ENCODE results near the gene FBXW2.

DNA sequence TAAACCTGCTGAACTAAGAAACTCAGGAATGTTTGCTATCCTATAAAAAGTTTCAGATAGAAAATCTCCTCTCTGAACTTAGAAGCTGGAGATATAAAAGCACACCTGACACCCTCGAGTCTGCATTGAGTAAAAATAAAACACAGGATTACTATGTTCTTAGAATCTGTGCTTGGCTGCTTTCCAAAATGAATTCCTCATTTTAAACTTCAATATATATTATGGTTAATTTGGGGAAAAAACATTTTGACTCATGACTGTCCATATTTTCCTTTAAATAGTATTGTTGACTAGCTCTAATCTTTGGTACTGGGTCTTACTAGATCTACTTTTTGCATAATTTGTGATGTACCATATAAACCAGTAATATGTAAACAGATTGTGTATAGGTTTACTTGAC is 36.7 kb downstream of the FBXW2 start:
- TF ChIP-seq, protein P1, sequence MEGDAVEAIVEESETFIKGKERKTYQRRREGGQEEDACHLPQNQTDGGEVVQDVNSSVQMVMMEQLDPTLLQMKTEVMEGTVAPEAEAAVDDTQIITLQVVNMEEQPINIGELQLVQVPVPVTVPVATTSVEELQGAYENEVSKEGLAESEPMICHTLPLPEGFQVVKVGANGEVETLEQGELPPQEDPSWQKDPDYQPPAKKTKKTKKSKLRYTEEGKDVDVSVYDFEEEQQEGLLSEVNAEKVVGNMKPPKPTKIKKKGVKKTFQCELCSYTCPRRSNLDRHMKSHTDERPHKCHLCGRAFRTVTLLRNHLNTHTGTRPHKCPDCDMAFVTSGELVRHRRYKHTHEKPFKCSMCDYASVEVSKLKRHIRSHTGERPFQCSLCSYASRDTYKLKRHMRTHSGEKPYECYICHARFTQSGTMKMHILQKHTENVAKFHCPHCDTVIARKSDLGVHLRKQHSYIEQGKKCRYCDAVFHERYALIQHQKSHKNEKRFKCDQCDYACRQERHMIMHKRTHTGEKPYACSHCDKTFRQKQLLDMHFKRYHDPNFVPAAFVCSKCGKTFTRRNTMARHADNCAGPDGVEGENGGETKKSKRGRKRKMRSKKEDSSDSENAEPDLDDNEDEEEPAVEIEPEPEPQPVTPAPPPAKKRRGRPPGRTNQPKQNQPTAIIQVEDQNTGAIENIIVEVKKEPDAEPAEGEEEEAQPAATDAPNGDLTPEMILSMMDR (IDR thresholded peaks at IDR 0.05) = no peak
- no peak for TF ChIP-seq POLR2A (IDR thresholded peaks at IDR 0.05)
